Ascending aorta (tissue), 2 donors: Measurements from ENCODE around the gene DDX10. TPM values are rescaled to one million over a fixed set of nuclear protein-coding genes. Genes with fewer than 3 reads are reported as not detected.
"Not testable (repeated sequence)": the region's sequence is repeated elsewhere in the genome, so short reads cannot be mapped to it uniquely, and the experiment has no call there.

ENCODE experiments used
- DNase-seq, 2 donors: peaks; one replicate each; pipeline ENCODE4 v3.0.0-alpha.2; 2019; ENCODE audit warnings: low spot score in 2 of 2
- H3K27ac ChIP-seq, 2 donors: fragments of 200-600 bp; sonication (generic); one replicate each; pipeline ENCODE4 v1.5.1; 2016 to 2017; ENCODE audit warnings: mild to moderate bottlenecking in 1 of 2
- H3K27me3 ChIP-seq: fragments of 200-600 bp; sonication (generic); one replicate; pipeline ENCODE4 v1.5.1; 2017
- H3K36me3 ChIP-seq, 2 donors: fragments of 200-600 bp; sonication (generic); one replicate each; pipeline ENCODE4 v1.5.1; 2016
- H3K4me1 ChIP-seq, 2 donors: fragments of 200-600 bp; sonication (generic); one replicate each; pipeline ENCODE4 v1.5.1; 2016 to 2017; ENCODE audit warnings: mild to moderate bottlenecking in 1 of 2
- H3K4me3 ChIP-seq, 2 donors: fragments of 200-600 bp; sonication (generic); one replicate each; pipeline ENCODE4 v1.5.1; 2016 to 2017; ENCODE audit warnings: mild to moderate bottlenecking in 1 of 2
- H3K9me3 ChIP-seq, 2 donors: fragments of 200-600 bp; sonication (generic); one replicate each; pipeline ENCODE4 v1.5.1; 2016
- CTCF ChIP-seq, 3 experiments: fragments of 200-600 bp in 2 of 3; fragments of 450-650 bp in 1 of 3; sonication (generic) in 2 of 3; IDR thresholded peaks; one replicate each; pipeline ENCODE4 v1.5.1; 2016 to 2019; ENCODE audit warnings: antibody characterized with exemption in 3 of 3, mild to moderate bottlenecking in 1 of 3, moderate library complexity in 1 of 3
- intact Hi-C: fragments of 100-400 bp; cut with DNase I; formaldehyde crosslinking; loops from one replicate; pipeline ENCODE4 v1.15.1; 2023
- total RNA-seq: library from RNA; depleted of rRNA; stranded (reverse); fragments of >200 nt; gene quantifications from one replicate; pipeline ENCODE4 v1.1.0, GENCODE V29; 2016

The DDX10 gene
- total RNA-seq, 1 donor from 2014 or later, result 21.9 TPM

GRCh38 chr11:108632041-108632704 lies 32.7 kb upstream of the DDX10 start:
- Histone ChIP-seq H3K9me3 (no peaks in the 10 kb centered on the region), H3K36me3 (no peaks in the 10 kb centered on the region), H3K27me3 (no peaks in the 10 kb centered on the region), H3K27ac (no peak overlapping the region), H3K4me1 (no peaks in the 10 kb centered on the region), H3K4me3 (no peak overlapping the region)
- DNase-seq, result no peak
- intact Hi-C loops, result no loop called here
- TF ChIP-seq CTCF (IDR thresholded peaks at IDR 0.05), result no peak

GRCh38 chr11:108635106-108635505 lies 29.8 kb upstream of the DDX10 start:
- H3K4me1 ChIP-seq, result no peaks in the 10 kb centered on the region
- DNase-seq, result no peak
- H3K9me3 ChIP-seq, result no peaks in the 10 kb centered on the region
- no peaks in the 10 kb centered on the region for H3K27me3 ChIP-seq
- no peak overlapping the region for H3K27ac ChIP-seq
- intact Hi-C loops, result no loop called here
- no peak for TF ChIP-seq CTCF (IDR thresholded peaks at IDR 0.05)
- H3K36me3 ChIP-seq, result no peaks in the 10 kb centered on the region
- H3K4me3 ChIP-seq, result no peak overlapping the region

GRCh38 chr11:108636222-108636621 lies 28.6 kb upstream of the DDX10 start:
- intact Hi-C loops, result no loop called here
- no peak for TF ChIP-seq CTCF (IDR thresholded peaks at IDR 0.05)
- H3K4me3 ChIP-seq, result no peak overlapping the region
- no peaks in the 10 kb centered on the region for H3K9me3 ChIP-seq
- no peaks in the 10 kb centered on the region for H3K27me3 ChIP-seq
- H3K27ac ChIP-seq, result no peak overlapping the region
- DNase-seq, result no peak
- no peaks in the 10 kb centered on the region for H3K36me3 ChIP-seq
- H3K4me1 ChIP-seq, result no peaks in the 10 kb centered on the region

- no peak for TF ChIP-seq CTCF (IDR thresholded peaks at IDR 0.05)
- Histone ChIP-seq H3K9me3 (no peaks in the 10 kb centered on the region), H3K4me1 (no peaks in the 10 kb centered on the region), H3K4me3 (no peak overlapping the region), H3K27ac (no peak overlapping the region), H3K36me3 (no peaks in the 10 kb centered on the region), H3K27me3 (no peaks in the 10 kb centered on the region)
- no peak for DNase-seq
- intact Hi-C loops, result no loop called here
Measured at GRCh38 chr11:108639146-108639545, 25.7 kb upstream of the DDX10 start.

- H3K36me3 ChIP-seq, H3K27me3 ChIP-seq, H3K27ac ChIP-seq, DNase-seq, H3K9me3 ChIP-seq, H3K4me1 ChIP-seq, H3K4me3 ChIP-seq: not testable (repeated sequence)
- intact Hi-C loops, result loop anchor here (10.0 kb wide), 1 partner anchor 297 kb away; no protein-coding TSS in a partner anchor
Measured at GRCh38 chr11:108641752-108642151, 23.1 kb upstream of the DDX10 start.

- H3K36me3 ChIP-seq, result no peaks in the 10 kb centered on the region
- DNase-seq, result no peak
- no peak for TF ChIP-seq CTCF (IDR thresholded peaks at IDR 0.05)
- H3K4me3 ChIP-seq, result no peak overlapping the region
- H3K27me3 ChIP-seq, result no peaks in the 10 kb centered on the region
- no peak overlapping the region for H3K27ac ChIP-seq
- no peaks in the 10 kb centered on the region for H3K9me3 ChIP-seq
- peaks cover 0 to 6% of the 10 kb centered on the region in 2 donors for H3K4me1 ChIP-seq
- intact Hi-C loops, result loop anchor here (10.0 kb wide), 1 partner anchor 299 kb away; no protein-coding TSS in a partner anchor
Measured at GRCh38 chr11:108643974-108644373, 20.9 kb upstream of the DDX10 start.
